HG02623 (cell line): ENCODE data around the gene DCHS1.
A peak's percentile ranks its signal among the peaks of the same experiment; 100 is the strongest.

Experiments
- ATAC-seq: cut with Tn5 transposase; IDR thresholded peaks from one replicate; pipeline ENCODE4 v1.9.1; 2021; ENCODE audit warnings: moderate library complexity; ENCODE audit not compliant: unreplicated experiment

Gene DCHS1

DNA sequence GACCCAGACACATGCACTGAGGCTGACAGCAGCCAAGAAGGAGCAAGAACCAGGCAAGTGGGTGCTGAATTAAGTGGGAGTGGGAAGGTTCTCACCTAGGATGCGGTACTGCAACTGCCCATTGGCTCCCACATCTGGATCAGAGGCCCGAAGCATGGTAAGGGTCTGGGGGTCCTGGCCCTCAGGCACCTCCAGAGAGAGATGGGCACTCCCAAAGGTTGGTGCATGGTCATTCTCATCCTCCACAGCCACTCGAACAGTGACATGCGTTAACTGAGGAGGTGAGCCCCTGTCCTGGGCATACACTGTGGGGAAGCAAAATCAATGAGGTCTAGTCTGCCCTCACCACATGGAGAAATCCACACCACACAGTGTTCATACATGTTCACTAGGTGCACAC, 27.1 kb downstream of the DCHS1 start:
- no peak for ATAC-seq

DNA sequence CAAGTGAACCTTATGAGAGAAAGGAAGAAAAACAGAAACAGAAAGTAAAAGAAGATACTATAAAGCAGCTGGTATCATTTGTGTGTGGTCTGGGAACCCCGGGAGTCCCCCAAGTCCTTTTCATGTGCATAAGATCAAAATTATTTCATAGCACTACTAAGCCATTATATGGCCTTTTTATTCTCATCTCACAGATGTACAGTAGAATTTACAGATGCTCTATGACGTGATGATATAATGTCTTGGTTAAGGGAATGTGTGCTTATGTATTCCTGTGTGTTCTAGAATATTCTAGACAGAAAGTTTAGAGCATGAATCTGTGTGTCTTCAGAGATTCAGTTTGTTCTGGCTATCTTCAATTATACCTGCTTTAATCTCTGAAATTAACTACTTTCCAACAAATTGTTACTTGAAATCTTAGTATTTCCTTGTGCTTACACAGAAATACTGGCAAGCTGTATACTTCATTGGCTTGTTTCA, 27.8 kb downstream of the DCHS1 start:
- peak; percentile 75 for ATAC-seq

DNA sequence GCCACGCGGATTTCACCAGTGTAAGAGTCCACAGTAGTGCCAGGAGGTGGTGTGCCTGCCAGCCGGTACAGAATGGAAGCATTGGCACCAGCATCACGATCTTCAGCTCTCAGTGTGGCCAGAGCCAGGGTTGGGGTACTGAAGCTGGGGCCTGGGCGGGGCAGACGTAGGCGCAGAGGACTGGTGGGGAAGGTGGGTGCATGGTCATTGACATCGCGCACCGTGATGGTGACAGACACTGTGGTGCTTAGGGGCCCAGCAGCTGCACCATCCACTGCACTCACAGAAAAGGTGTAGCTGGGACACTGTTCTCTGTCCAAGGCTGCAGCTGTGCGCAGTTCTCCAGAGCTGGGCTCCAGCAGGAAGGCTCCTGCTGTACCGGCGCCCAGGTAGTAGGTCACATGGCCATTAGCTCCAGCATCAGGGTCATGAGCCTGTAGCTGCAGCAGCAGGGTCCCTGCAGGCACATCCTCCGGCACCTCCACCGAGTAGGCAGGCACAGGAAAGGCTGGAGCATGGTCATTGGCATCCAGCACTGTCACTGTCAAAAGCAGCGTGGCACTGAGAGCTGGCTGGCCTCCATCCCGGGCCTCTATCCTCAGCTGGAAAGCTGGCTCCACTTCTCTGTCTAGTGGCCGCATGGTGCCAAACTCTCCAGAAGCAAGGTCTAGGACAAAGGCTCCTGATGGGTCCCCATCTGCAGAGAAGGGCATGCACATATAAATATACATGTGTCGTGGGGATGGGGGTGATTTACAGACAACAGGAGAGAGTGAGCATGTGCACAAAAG, 28.4 kb downstream of the DCHS1 start:
- no peak for ATAC-seq

GRCh38 chr11:6625832-6626420, 29.7 kb downstream of the DCHS1 start:
- no peak for ATAC-seq

GRCh38 chr11:6625156-6625831, 30.3 kb downstream of the DCHS1 start:
- ATAC-seq, result no peak

GRCh38 chr11:6623391-6624363, 31.9 kb downstream of the DCHS1 start:
- no peak for ATAC-seq

GRCh38 chr11:6622261-6623171, 33.1 kb downstream of the DCHS1 start:
- ATAC-seq, result no peak

GRCh38 chr11:6621711-6622211, 33.8 kb downstream of the DCHS1 start:
- ATAC-seq, result no peak

GRCh38 chr11:6620636-6621035, 35.0 kb downstream of the DCHS1 start:
- ATAC-seq, result no peak

DNA sequence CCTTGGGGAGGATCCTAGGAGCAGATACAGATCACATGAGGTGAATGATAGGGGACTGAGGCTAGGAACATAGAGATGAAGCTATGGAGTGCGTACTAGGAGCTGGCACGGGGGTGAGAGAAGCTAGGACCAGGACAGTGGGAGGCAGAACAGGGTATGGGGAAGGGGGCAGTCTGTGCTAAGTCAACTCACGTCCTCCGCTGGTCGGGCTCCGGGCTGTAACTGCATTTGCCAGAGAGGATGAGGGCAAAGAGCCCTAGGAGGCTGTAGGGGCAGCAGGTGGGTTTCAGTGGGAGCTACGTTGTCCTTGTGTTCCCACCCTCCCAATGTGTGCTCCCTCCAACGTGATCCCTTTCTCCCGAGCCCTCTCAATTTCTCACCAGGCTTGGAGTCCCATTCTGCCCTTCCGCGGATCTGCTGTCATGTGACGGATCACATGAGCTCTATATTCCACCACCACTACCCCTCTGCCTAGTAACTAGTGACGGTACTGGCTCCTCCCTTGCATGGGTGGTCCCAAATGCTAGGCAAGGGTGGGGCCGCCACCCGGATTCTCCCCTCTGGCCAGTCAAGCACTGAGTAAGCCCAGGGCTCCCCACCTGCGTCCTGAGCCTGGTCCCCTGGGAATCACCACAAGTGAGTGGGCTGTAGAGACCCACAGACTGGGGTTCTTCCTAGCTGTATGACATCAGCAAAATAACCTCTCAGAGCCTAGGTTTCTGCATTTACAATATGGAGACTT, 36.4 kb downstream of the DCHS1 start, which contains the start of gene TPP1:
TSS of gene TPP1 (minus strand) at position 419 of the 742 bp plus-strand sequence. CDS start at position 397, 22 bp downstream.
- peak; percentile 98 for ATAC-seq

DNA sequence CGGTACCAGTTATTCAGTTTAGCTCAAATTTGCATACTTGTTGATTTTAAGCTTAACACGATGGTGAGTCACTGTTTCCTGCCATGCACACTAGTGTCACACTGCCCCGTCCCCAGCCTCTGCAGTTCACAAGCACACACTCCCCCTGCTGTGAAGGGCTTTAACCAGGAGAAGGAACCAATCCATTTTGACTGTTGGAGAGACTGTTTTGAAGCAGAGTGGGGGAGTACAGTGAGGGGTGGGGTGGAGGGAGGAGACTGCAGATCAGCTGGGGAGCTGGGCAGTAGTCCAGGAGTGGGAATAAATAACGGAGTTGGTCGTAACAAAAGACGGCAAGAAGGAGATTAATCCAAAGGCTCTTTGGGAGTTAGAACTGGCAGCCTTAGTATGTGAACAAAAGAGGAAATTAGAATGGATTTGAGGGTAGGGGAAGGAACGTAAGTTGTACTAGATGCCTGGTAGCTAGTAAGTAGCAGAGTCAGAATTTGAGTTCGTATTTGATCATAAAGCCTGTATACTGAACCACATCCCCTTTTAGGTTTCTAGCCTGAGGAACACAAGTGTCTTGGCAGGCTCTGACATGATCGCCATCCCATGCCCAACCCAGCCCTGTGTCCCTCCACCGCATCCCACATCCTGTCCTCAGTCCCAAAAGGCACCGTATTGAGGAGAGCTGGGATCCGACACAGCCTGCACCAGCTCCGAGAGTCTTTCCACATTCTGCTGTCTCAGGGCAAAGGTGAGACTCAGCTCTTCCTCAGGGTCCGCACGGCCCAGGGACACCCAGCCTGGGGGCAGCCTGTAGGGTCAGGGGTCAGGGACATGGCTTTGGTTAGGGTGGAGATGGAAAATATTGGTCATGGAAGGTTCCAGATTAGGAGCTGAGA, 37.2 kb downstream of the DCHS1 start:
- ATAC-seq, result no peak

DNA sequence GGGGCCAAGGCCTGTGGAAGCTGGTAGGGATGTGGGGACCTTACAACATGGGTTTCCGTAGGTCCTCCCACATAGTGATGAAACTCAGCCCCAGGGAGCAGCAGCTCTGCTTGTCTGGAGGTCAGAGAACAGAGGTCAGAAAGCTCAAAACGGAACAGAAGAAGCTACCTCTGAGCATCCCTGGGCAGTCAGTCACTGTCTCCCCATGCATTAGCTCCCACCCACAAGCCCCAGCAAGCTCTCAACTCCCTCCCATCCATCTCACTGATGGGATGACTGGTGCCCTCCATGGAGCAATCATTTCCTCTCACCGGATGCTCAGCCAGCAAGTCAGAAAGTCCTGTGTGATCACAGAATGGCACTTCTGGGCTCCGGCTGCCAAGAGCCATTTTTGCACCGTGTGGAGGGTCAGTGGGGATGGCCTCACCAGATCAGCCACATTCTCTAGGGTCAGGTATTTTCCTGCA, 38.3 kb downstream of the DCHS1 start:
- no peak for ATAC-seq

DNA sequence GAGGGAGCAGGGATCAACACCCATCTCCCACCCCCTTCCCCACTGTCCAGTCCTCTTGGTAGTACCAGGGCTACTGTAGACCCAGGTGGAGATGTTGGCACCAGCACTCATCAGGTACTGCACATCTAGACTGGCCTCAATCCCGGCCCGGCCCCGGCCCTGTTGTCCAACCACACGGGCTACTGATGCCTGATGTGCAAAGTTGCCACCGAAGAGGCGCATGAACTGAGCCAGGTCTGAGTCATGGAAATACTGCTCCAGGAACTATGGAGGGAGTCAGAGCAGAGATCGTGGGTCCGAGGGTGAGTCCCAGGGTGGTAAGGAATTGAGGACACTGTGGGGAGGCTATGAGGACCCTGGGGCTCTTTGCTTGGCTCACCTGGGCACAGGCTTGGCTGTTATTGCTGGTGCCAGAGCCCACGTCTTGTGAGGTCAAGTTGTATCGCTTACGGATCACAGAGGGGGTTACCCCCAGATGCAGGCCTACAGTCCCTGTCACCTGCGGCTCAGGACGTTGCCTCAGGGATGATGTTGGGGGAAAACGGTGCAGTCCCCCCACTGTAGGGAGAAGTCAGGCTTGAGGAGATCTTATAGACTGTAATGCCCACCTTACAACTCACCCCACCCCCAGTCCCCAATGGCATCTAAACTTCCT, 38.9 kb downstream of the DCHS1 start:
- ATAC-seq, result no peak

DNA sequence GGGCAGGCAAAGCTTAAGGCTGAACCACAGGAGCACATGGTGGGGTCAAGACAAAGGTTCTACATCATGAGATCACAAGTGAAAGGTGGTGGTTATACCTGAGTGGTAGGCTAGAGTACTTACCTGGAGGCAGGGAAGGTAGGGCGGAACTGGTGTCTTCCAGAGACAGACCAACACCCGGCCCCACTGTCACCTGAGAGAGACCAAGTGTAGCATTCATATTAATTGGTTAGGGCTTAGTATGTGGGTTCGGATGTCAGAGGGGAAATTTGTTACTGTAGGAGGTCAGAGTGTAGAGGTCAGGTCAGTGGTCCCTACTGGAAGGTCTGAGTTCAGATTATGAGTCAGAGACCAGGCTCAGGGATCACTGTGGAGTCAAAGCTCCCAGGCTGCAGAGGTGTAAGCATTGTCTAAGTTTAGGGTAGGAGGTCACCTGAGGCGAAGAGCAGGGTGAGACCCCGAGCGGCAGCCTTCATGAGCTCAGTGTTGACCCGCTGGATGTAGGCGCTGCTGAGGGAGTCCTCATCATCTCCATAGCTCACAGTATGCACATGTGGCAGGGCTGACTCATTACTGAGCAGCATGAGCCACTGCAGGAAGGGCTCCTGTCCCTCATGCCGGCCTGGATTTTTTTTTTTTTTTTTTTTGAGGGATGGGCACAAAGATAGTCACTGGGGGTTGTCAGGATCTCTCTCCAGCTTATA, 39.6 kb downstream of the DCHS1 start:
- no peak for ATAC-seq

DNA sequence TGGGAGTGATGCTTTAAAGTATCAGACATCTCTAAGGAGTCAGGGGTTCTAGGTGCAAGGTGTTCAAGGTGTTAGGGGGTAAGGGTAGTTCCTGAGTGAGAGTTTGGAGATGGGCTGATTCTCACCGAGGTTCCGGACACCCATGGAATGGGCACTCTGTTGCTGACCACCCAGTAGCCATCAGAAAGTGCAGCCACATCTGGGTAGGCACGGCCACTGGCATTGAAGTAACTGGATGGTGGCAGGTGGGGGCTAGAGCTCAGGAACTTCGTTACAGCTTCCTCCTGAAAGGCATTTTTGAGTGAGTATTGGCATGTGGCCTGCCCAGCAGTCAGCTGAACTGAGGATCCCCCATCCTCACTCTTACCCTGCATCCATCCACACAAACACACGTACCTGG, 40.6 kb downstream of the DCHS1 start:
- no peak for ATAC-seq

- ATAC-seq, result no peak
Observed at GRCh38 chr11:6614446-6614845, 41.2 kb downstream of the DCHS1 start.
